Parathyroid adenoma (tissue), 2 donors: Measurements from ENCODE around the gene PPBP.

Experiments
- H2AFZ ChIP-seq: fragments of 300-600 bp; sonication (generic); one replicate; pipeline ENCODE4 v1.7.0; 2017; ENCODE audit warnings: antibody characterized with exemption, mild to moderate bottlenecking
- H3K27ac ChIP-seq: fragments of 300-600 bp; sonication (generic); one replicate; pipeline ENCODE4 v1.7.0; 2017
- H3K27me3 ChIP-seq: fragments of 300-600 bp; sonication (generic); one replicate; pipeline ENCODE4 v1.7.0; 2017; ENCODE audit warnings: low read length; ENCODE audit not compliant: control insufficient read depth, insufficient read depth
- H3K36me3 ChIP-seq: fragments of 300-600 bp; sonication (generic); one replicate; pipeline ENCODE4 v1.7.0; 2017; ENCODE audit warnings: low read length; ENCODE audit not compliant: control insufficient read depth, insufficient read depth
- H3K4me1 ChIP-seq: fragments of 300-600 bp; sonication (generic); one replicate; pipeline ENCODE4 v1.7.0; 2017; ENCODE audit warnings: control low read depth
- H3K4me2 ChIP-seq: fragments of 300-600 bp; sonication (generic); one replicate; pipeline ENCODE4 v1.7.0; 2017; ENCODE audit warnings: low read length
- H3K4me3 ChIP-seq: fragments of 300-600 bp; sonication (generic); one replicate; pipeline ENCODE4 v1.7.0; 2017; ENCODE audit warnings: low read depth, low read length
- H3K79me2 ChIP-seq: fragments of 300-600 bp; sonication (generic); one replicate; pipeline ENCODE4 v1.7.0; 2017; ENCODE audit warnings: control low read depth
- H3K9ac ChIP-seq: fragments of 300-600 bp; sonication (generic); one replicate; pipeline ENCODE4 v1.7.0; 2017; ENCODE audit warnings: mild to moderate bottlenecking
- H3K9me3 ChIP-seq: fragments of 300-600 bp; sonication (generic); one replicate; pipeline ENCODE4 v1.7.0; 2017; ENCODE audit warnings: low read length; ENCODE audit not compliant: control insufficient read depth
- TF ChIP-seq, protein P1 (sequence below): fragments of 300-600 bp; sonication (generic); IDR thresholded peaks from one replicate; pipeline ENCODE4 v1.7.0; 2017; ENCODE audit warnings: antibody characterized with exemption, mild to moderate bottlenecking
- donor health status: primary hyperparathyroidism.

The PPBP gene

DNA sequence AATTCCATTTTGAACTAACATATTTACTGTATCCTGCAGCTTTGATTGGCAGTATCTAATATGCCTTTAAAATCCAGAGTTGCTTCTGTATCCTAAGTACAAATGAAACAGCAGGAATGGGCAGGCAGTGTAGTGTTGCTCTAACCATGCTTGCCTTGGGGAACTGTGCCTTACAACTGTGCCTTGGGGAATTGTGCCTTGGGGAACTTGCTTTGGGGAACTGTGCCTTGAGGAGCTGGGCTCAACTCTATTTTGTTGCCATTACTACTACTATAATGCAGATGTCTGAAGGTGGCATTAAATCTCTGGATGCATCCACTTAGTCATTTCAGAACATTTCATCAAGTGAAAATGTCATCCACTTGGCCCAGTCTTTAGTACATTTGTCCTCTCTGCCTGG, 43.6 kb upstream of the PPBP start:
- TF ChIP-seq, protein P1, sequence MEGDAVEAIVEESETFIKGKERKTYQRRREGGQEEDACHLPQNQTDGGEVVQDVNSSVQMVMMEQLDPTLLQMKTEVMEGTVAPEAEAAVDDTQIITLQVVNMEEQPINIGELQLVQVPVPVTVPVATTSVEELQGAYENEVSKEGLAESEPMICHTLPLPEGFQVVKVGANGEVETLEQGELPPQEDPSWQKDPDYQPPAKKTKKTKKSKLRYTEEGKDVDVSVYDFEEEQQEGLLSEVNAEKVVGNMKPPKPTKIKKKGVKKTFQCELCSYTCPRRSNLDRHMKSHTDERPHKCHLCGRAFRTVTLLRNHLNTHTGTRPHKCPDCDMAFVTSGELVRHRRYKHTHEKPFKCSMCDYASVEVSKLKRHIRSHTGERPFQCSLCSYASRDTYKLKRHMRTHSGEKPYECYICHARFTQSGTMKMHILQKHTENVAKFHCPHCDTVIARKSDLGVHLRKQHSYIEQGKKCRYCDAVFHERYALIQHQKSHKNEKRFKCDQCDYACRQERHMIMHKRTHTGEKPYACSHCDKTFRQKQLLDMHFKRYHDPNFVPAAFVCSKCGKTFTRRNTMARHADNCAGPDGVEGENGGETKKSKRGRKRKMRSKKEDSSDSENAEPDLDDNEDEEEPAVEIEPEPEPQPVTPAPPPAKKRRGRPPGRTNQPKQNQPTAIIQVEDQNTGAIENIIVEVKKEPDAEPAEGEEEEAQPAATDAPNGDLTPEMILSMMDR = no peak
- Histone ChIP-seq H3K4me1 (no peaks in the 10 kb centered on the region), H2AFZ (no peak overlapping the region), H3K4me3 (no peak overlapping the region), H3K27ac (no peak overlapping the region), H3K36me3 (no peaks in the 10 kb centered on the region), H3K9me3 (peaks cover 5% of the 10 kb centered on the region), H3K79me2 (no peaks in the 10 kb centered on the region), H3K4me2 (no peak overlapping the region), H3K27me3 (no peaks in the 10 kb centered on the region), H3K9ac (no peak overlapping the region)

- Histone ChIP-seq H3K4me1 (no peaks in the 10 kb centered on the region), H3K27me3 (no peaks in the 10 kb centered on the region), H3K79me2 (no peaks in the 10 kb centered on the region), H3K9me3 (peaks cover 5% of the 10 kb centered on the region), H3K4me3 (no peak overlapping the region), H3K9ac (no peak overlapping the region), H3K27ac (no peak overlapping the region), H3K4me2 (no peak overlapping the region), H3K36me3 (no peaks in the 10 kb centered on the region), H2AFZ (no peak overlapping the region)
- TF ChIP-seq, protein P1 = no peak
Measured at GRCh38 chr4:74030285-74030684, 42.3 kb upstream of the PPBP start.

DNA sequence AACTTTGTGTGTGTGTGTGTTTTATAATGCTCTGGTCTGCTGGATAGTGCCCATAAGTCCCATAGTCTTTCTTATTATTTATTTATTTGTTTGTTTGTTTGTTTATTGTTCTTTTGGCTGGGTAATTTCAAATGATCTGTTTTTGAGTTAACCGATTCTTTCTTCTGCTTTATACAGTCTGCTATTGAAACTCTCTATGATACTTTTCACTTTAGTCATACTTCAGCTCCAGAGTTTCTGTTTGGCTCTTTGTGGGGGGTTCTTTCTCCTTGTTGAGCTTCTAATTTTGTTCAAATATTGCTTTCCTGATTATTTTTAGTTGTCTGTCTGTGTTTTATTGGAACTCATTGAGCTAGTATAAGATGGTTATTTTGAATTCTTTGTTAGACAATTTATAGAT, 40.5 kb upstream of the PPBP start:
- Histone ChIP-seq H3K27me3 (no peaks in the 10 kb centered on the region), H3K27ac (no peak overlapping the region), H3K9ac (no peak overlapping the region), H3K79me2 (no peaks in the 10 kb centered on the region), H3K4me2 (no peak overlapping the region), H3K36me3 (no peaks in the 10 kb centered on the region), H2AFZ (no peak overlapping the region), H3K4me1 (no peaks in the 10 kb centered on the region), H3K9me3 (peaks cover 5% of the 10 kb centered on the region), H3K4me3 (no peak overlapping the region)
- TF ChIP-seq, protein P1 = no peak

- Histone ChIP-seq H3K4me2 (no peak overlapping the region), H3K9ac (no peak overlapping the region), H3K79me2 (no peaks in the 10 kb centered on the region), H3K4me1 (no peaks in the 10 kb centered on the region), H3K4me3 (no peak overlapping the region), H2AFZ (no peak overlapping the region), H3K27ac (no peak overlapping the region), H3K36me3 (no peaks in the 10 kb centered on the region), H3K27me3 (no peaks in the 10 kb centered on the region), H3K9me3 (peaks cover 2% of the 10 kb centered on the region)
- TF ChIP-seq, protein P1 = no peak
Measured at GRCh38 chr4:74023709-74024108, 35.7 kb upstream of the PPBP start.

DNA sequence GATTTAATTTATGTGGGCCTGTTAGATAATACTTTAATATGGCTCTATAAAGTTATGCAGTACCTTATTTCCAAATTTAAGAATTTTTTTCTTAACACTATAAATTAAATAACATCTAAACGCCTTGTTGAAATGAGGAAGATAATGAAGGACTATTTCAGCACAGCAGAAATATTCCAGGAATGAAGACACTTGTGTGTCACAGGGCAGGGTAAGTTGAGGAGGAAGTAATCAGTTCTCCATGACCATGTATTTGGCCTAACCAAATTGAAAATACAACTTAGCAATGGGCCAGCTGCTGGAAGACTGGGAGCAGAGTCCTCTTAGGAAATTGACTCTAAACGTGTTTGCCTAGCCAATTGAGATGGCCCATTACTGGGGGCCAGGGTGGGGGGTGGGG, 33.6 kb upstream of the PPBP start:
- no peak overlapping the region for H3K4me3 ChIP-seq
- TF ChIP-seq, protein P1 = no peak
- no peaks in the 10 kb centered on the region for H3K27me3 ChIP-seq

More for the DNA sequence above, 33.6 kb upstream of the PPBP start:
- H3K27ac ChIP-seq = no peak overlapping the region
- no peaks in the 10 kb centered on the region for H3K9me3 ChIP-seq
- no peaks in the 10 kb centered on the region for H3K4me1 ChIP-seq
- H2AFZ ChIP-seq = no peak overlapping the region
- H3K36me3 ChIP-seq = no peaks in the 10 kb centered on the region
- H3K9ac ChIP-seq = no peak overlapping the region
- H3K4me2 ChIP-seq = no peak overlapping the region
- no peaks in the 10 kb centered on the region for H3K79me2 ChIP-seq
